HEK293 (cell line): ENCODE results near the gene NAP1L1.
A peak's percentile ranks its signal among the peaks of the same experiment; 100 is the strongest.

Source experiments
- CTCF ChIA-PET: fragments of 350-600 bp; formaldehyde crosslinking; extraction: SDS; loops from one replicate; lab custom pipeline; 2021; ENCODE audit warnings: antibody characterized with exemption; lab: Yijun Ruan, JAX
- POLR2A ChIA-PET: fragments of 300-600 bp; formaldehyde crosslinking; extraction: SDS; loops from one replicate; lab custom pipeline; 2020; ENCODE audit warnings: antibody characterized with exemption, inconsistent platforms; lab: Yijun Ruan, JAX
- H3K27ac ChIP-seq: fragments of 200-500 bp; sonication (Bioruptor generic); 2 replicates; pipeline ENCODE4 v1.5.1; 2014; ENCODE audit warnings: low read depth, low read length, control low read depth, inconsistent platforms; ENCODE audit errors: extremely low read depth
- H3K36me3 ChIP-seq, 2 experiments: fragments of 200-500 bp in 1 of 2; sonication (Bioruptor generic) in 1 of 2; 1 replicate in 1 of 2; 2 replicates in 1 of 2; pipeline ENCODE4 v1.5.1; 2014 to 2017; ENCODE audit warnings: inconsistent platforms in 2 of 2, low read length in 2 of 2; ENCODE audit not compliant: control insufficient read depth in 2 of 2, insufficient read depth in 1 of 2
- H3K4me1 ChIP-seq: fragments of 200-500 bp; sonication (Bioruptor generic); 2 replicates; pipeline ENCODE4 v1.5.1; 2014; ENCODE audit warnings: mild to moderate bottlenecking, low read length, inconsistent platforms; ENCODE audit not compliant: control insufficient read depth, insufficient read depth
- H3K4me3 ChIP-seq: 2 replicates; pipeline ENCODE4 v1.5.1; 2011; ENCODE audit warnings: low read depth, mild to moderate bottlenecking, control low read depth, low read length, moderate library complexity
- H3K9me3 ChIP-seq: fragments of 200-500 bp; sonication (Bioruptor generic); 2 replicates; pipeline ENCODE4 v1.5.1; 2014; ENCODE audit warnings: low read depth, low read length, inconsistent platforms; ENCODE audit not compliant: control insufficient read depth, insufficient read depth
- FEZF1 ChIP-seq: fragments of 450-650 bp; formaldehyde crosslinking; IDR thresholded peaks from 2 replicates; pipeline ENCODE4 v1.5.1; 2016; ENCODE audit warnings: missing biosample characterization, missing genetic modification characterization
- IKZF3 ChIP-seq: fragments of 450-650 bp; IDR thresholded peaks from 2 replicates; pipeline ENCODE4 v1.5.0; 2018; ENCODE audit warnings: missing biosample characterization, mild to moderate bottlenecking, missing genetic modification characterization, moderate library complexity
- KLF17 ChIP-seq: fragments of 450-650 bp; formaldehyde crosslinking; IDR thresholded peaks from 2 replicates; pipeline ENCODE4 v1.5.1; 2016; ENCODE audit warnings: missing biosample characterization, missing genetic modification characterization
- MYNN ChIP-seq: fragments of 450-650 bp; formaldehyde crosslinking; IDR thresholded peaks from 2 replicates; pipeline ENCODE4 v1.5.1; 2016; ENCODE audit warnings: missing biosample characterization, missing genetic modification characterization, borderline replicate concordance
- PRDM6 ChIP-seq: fragments of 450-650 bp; formaldehyde crosslinking; IDR thresholded peaks from 2 replicates; pipeline ENCODE4 v1.5.1; 2017; ENCODE audit warnings: missing biosample characterization, missing genetic modification characterization
- ZBTB26 ChIP-seq: fragments of 450-650 bp; formaldehyde crosslinking; optimal IDR thresholded peaks from 2 replicates; pipeline ENCODE3; 2016; ENCODE audit warnings: missing biosample characterization, mild to moderate bottlenecking, missing genetic modification characterization
- ZEB2 ChIP-seq: fragments of 450-650 bp; formaldehyde crosslinking; IDR thresholded peaks from 2 replicates; pipeline ENCODE4 v1.5.1; 2016; ENCODE audit warnings: missing biosample characterization, missing genetic modification characterization
- ZFP69B ChIP-seq: fragments of 450-650 bp; formaldehyde crosslinking; IDR thresholded peaks from 2 replicates; pipeline ENCODE4 v1.5.1; 2016; ENCODE audit warnings: missing biosample characterization, missing genetic modification characterization
- ZIC2 ChIP-seq: fragments of 450-650 bp; formaldehyde crosslinking; IDR thresholded peaks from 2 replicates; pipeline ENCODE4 v1.5.1; 2016; ENCODE audit warnings: missing biosample characterization, missing genetic modification characterization
- ZNF18 ChIP-seq: fragments of 450-650 bp; formaldehyde crosslinking; IDR thresholded peaks from 2 replicates; pipeline ENCODE4 v1.5.1; 2016; ENCODE audit warnings: missing biosample characterization, missing genetic modification characterization
- ZNF202 ChIP-seq: fragments of 450-650 bp; formaldehyde crosslinking; IDR thresholded peaks from 2 replicates; pipeline ENCODE4 v1.5.1; 2016; ENCODE audit warnings: missing biosample characterization, missing genetic modification characterization, borderline replicate concordance
- ZNF350 ChIP-seq: fragments of 450-650 bp; formaldehyde crosslinking; IDR thresholded peaks from 2 replicates; pipeline ENCODE4 v1.5.0; 2017; ENCODE audit warnings: missing biosample characterization, mild to moderate bottlenecking, missing genetic modification characterization
- ZNF391 ChIP-seq: fragments of 450-650 bp; formaldehyde crosslinking; IDR thresholded peaks from 2 replicates; pipeline ENCODE4 v1.5.1; 2016; ENCODE audit warnings: low read depth, missing biosample characterization, missing genetic modification characterization, borderline replicate concordance
- ZNF423 ChIP-seq: fragments of 450-650 bp; formaldehyde crosslinking; IDR thresholded peaks from 2 replicates; pipeline ENCODE4 v1.5.1; 2016; ENCODE audit warnings: missing biosample characterization, missing genetic modification characterization
- ZNF473 ChIP-seq: fragments of 450-650 bp; formaldehyde crosslinking; IDR thresholded peaks from 2 replicates; pipeline ENCODE4 v1.5.1; 2017; ENCODE audit warnings: missing biosample characterization, missing genetic modification characterization
- ZNF488 ChIP-seq: fragments of 450-650 bp; formaldehyde crosslinking; IDR thresholded peaks from 2 replicates; pipeline ENCODE4 v1.5.1; 2016; ENCODE audit warnings: missing biosample characterization, missing genetic modification characterization
- ZNF510 ChIP-seq: fragments of 450-650 bp; formaldehyde crosslinking; IDR thresholded peaks from 2 replicates; pipeline ENCODE4 v1.5.1; 2018; ENCODE audit warnings: mild to moderate bottlenecking, missing genetic modification characterization, missing biosample characterization; ENCODE audit not compliant: insufficient replicate concordance
- ZNF529 ChIP-seq: fragments of 450-650 bp; formaldehyde crosslinking; IDR thresholded peaks from 2 replicates; pipeline ENCODE4 v1.5.1; 2017; ENCODE audit warnings: missing genetic modification characterization, missing biosample characterization; ENCODE audit not compliant: insufficient replicate concordance
- ZNF549 ChIP-seq: fragments of 450-650 bp; IDR thresholded peaks from 2 replicates; pipeline ENCODE4 v1.5.1; 2018; ENCODE audit warnings: missing biosample characterization, missing genetic modification characterization, mild to moderate bottlenecking, inconsistent platforms, moderate library complexity
- ZNF561 ChIP-seq: fragments of 450-650 bp; IDR thresholded peaks from 2 replicates; pipeline ENCODE4 v1.5.1; 2018; ENCODE audit warnings: missing biosample characterization, missing genetic modification characterization, borderline replicate concordance
- ZNF658 ChIP-seq: fragments of 450-650 bp; formaldehyde crosslinking; IDR thresholded peaks from 2 replicates; pipeline ENCODE4; 2016; ENCODE audit warnings: missing biosample characterization, missing genetic modification characterization
- ZNF768 ChIP-seq: fragments of 450-650 bp; formaldehyde crosslinking; IDR thresholded peaks from 2 replicates; pipeline ENCODE4 v1.5.1; 2018; ENCODE audit warnings: missing biosample characterization, mild to moderate bottlenecking, missing genetic modification characterization
- ZNF777 ChIP-seq: fragments of 450-650 bp; formaldehyde crosslinking; IDR thresholded peaks from 2 replicates; pipeline ENCODE4 v1.5.1; 2017; ENCODE audit warnings: missing biosample characterization, missing genetic modification characterization, borderline replicate concordance
- ZNF785 ChIP-seq: fragments of 450-650 bp; formaldehyde crosslinking; IDR thresholded peaks from 2 replicates; pipeline ENCODE4 v1.5.1; 2016; ENCODE audit warnings: missing biosample characterization, missing genetic modification characterization

Gene NAP1L1

GRCh38 chr12:76018111-76018510, 66.4 kb downstream of the NAP1L1 start:
- no peak overlapping the region for H3K27ac ChIP-seq
- H3K4me3 ChIP-seq, result no peak overlapping the region
- CTCF ChIA-PET, result interaction anchor here (1.2 kb wide), 1 partner anchor 38 kb away, joined by 4 read pairs; no protein-coding TSS in a partner anchor
- POLR2A ChIA-PET, result no interaction called here
- H3K9me3 ChIP-seq, result no peaks in the 10 kb centered on the region
- H3K4me1 ChIP-seq, result peaks cover 3% of the 10 kb centered on the region
- no peaks in the 10 kb centered on the region for H3K36me3 ChIP-seq
- TF ChIP-seq ZIC2 (tag by site-specific recombination) (peak; percentile 64), ZNF391 (tag by site-specific recombination) (no peak)

GRCh38 chr12:76014007-76014406, 70.5 kb downstream of the NAP1L1 start:
- POLR2A ChIA-PET, result no interaction called here
- H3K27ac ChIP-seq, result no peak overlapping the region
- CTCF ChIA-PET, result interaction anchor here (0.5 kb wide), 1 partner anchor 19 kb away, joined by 3 read pairs; no protein-coding TSS in a partner anchor
- no peaks in the 10 kb centered on the region for H3K9me3 ChIP-seq
- no peaks in the 10 kb centered on the region for H3K36me3 ChIP-seq
- peaks cover 3% of the 10 kb centered on the region; the same call in 1 of the 2 replicates for H3K4me1 ChIP-seq
- H3K4me3 ChIP-seq, result no peak overlapping the region
- TF ChIP-seq PRDM6 (tag by site-specific recombination) (0 out of 2 replicates have a peak, but pooled peaks have one; percentile 20), MYNN (no peak)

GRCh38 chr12:76013603-76014002, 70.9 kb downstream of the NAP1L1 start:
- ChIA-PET CTCF (no interaction called here), POLR2A (no interaction called here)
- peaks cover 3% of the 10 kb centered on the region; the same call in 1 of the 2 replicates for H3K4me1 ChIP-seq
- no peaks in the 10 kb centered on the region for H3K36me3 ChIP-seq
- no peak overlapping the region for H3K4me3 ChIP-seq
- H3K9me3 ChIP-seq, result no peaks in the 10 kb centered on the region
- H3K27ac ChIP-seq, result no peak overlapping the region
- no peak for TF ChIP-seq KLF17 (tag by site-specific recombination)
- TF ChIP-seq ZNF473 (tag by site-specific recombination), result no peak
- TF ChIP-seq ZNF510 (tag by site-specific recombination), result no peak
- TF ChIP-seq ZNF488 (tag by site-specific recombination), result no peak
- TF ChIP-seq ZNF785 (tag by site-specific recombination), result no peak
- TF ChIP-seq ZNF529 (tag by site-specific recombination), result no peak
- TF ChIP-seq ZNF777 (tag by site-specific recombination), result no peak
- TF ChIP-seq ZNF350 (tag by site-specific recombination), result no peak
- no peak for TF ChIP-seq ZNF202 (tag by site-specific recombination)
- TF ChIP-seq ZNF423, result no peak
- no peak for TF ChIP-seq ZNF561 (tag by site-specific recombination)
- no peak for TF ChIP-seq ZNF549 (tag by site-specific recombination)
- no peak for TF ChIP-seq ZNF18 (tag by site-specific recombination)
- no peak for TF ChIP-seq ZEB2
- TF ChIP-seq ZFP69B (tag by site-specific recombination), result no peak
- TF ChIP-seq ZNF768 (tag by site-specific recombination), result no peak
- TF ChIP-seq ZNF658 (tag by site-specific recombination), result no peak
- no peak for TF ChIP-seq ZBTB26 (tag by site-specific recombination)
- no peak for TF ChIP-seq FEZF1 (tag by site-specific recombination)
- no peak for TF ChIP-seq IKZF3 (tag by site-specific recombination)
